A549 (cell line): ENCODE measurements around the gene COMT.

Source experiments
- CTCF ChIP-seq: fragments of >200 bp; sonication (Bioruptor Twin); formaldehyde crosslinking; IDR thresholded peaks from 3 replicates; pipeline ENCODE4 v1.5.1; 2016
- ESRRA ChIP-seq: fragments of 150-350 bp; IDR thresholded peaks from 2 replicates; pipeline ENCODE4 v1.6.1; 2014; ENCODE audit warnings: mild to moderate bottlenecking, low read length, borderline replicate concordance
- RAD21 ChIP-seq, 2 experiments: fragments of >200 bp in 1 of 2; sonication (Bioruptor Twin) in 1 of 2; formaldehyde crosslinking in 1 of 2; IDR thresholded peaks in 1 of 2; conservative IDR thresholded peaks in 1 of 2; 2 replicates in 1 of 2; 3 replicates in 1 of 2; pipeline ENCODE4 v1.6.1; 2012 to 2018; ENCODE audit warnings: inconsistent platforms in 1 of 2

- TF ChIP-seq ESRRA (no peak), CTCF (no peak), RAD21 (conservative IDR thresholded peaks at IDR 0.05 in 1 of 2, IDR thresholded peaks at IDR 0.05 in 1 of 2) (no peak)
These were observed 28.5 kb downstream of the COMT start for GRCh38 chr22:19970031-19970478.
